CD4-positive, alpha-beta T cell treated with Interleukin-6 for 4 hours (primary cell): ENCODE measurements around the gene FAM111B.
"Not testable (repeated sequence)": the region's sequence is repeated elsewhere in the genome, so short reads cannot be mapped to it uniquely, and the experiment has no call there.

Experiments
- DNase-seq: peaks from one replicate; pipeline ENCODE4 v3.0.0-alpha.2; 2020; ENCODE audit warnings: mixed read lengths

The FAM111B gene

DNA sequence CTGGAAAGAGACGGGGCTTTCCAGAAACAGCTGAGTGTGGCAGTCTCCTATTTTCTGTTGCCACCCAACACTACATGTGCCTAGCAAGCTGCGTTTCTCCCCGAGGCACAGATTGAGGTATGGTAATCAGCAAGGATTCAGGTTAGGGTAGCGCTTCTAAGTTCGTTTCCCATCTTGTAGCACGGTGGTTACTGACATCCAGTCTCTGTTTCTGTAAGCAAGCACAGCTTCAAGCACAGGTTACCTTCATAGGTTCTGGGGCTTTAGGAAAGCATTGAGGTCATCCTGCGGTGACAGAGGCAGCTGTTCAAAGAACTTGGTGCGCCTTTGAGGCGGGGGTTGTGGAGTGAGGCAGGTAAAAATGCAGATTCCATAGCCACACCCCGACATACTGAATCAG is 684 bp downstream of the FAM111B start:
- not testable (repeated sequence) for DNase-seq

DNA sequence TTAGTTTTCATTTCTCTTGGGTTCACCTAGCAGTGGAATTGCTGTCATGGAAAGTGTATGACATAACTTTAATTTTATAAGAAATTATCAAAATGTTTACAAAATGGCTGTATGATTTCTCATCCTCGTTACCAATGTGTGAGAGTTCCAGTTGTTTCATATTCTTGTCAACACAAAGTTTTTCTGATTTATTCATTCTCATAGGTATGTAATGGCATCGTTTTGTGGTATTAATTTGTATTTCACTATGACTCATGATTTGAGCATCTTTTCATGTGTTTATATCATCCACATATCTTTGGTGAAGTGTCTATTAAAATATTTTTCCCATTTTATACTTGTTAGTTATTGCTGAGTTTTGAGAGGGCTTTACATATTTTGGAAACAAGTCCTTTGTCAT is 5.5 kb downstream of the FAM111B start:
- no peak for DNase-seq

DNA sequence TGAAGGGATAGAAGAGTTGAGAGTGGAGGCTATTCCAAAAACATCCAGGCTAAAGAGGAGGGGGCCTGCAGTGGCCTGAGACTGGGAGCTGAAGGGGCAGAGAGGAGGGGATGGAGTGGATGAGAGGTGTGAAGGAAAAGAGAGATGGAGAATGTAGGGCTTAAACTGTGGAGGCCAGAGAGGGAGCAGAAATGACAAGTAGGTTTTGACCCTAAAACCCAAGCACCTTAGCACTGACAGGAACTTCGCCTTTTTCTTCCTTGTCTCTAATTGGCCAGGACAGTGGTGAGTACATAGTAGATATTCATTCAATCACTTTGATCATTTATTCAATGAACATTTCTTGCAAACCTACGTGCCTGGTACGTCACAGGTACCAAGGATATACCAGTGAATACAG is 7.3 kb downstream of the FAM111B start:
- DNase-seq = no peak

DNA sequence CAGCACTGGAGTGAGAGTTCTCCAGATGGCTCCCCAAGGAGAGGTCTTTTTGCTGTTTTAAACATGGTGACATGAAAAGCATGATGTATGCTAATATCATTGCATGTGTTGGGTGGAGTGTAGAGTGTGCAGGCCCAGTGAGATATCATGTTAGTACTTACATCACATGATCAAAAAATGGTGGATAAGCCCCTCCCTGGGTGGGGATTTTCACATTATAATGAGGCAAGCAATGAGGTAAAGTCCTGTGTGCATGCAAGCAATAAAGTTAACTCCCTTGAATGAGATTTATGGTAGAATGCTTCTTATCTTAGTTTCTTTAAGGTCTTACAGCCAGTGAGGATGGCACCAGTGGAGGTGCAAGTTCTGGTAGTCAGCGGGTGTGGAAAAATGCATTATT is 8.5 kb downstream of the FAM111B start:
- no peak for DNase-seq

DNA sequence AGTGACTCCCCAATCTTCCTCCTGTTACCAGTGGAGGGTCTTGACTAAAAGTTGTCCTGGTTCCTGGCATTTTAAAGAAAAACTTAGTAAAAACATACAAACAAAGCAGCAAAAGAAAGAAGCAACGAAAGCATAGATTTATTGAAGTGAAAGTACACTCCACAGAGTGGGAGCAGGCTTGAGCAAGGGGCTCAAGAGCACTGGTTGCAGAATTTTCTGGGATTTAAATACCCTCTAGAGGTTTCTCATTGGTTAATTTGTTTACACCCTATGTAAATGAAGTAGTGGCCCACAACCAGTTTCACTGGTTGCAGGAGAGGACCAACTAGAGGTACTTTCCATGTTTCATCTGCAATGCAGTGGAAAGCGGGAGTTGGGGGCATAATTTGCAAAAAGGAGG is 10.7 kb downstream of the FAM111B start:
- DNase-seq = no peak

DNA sequence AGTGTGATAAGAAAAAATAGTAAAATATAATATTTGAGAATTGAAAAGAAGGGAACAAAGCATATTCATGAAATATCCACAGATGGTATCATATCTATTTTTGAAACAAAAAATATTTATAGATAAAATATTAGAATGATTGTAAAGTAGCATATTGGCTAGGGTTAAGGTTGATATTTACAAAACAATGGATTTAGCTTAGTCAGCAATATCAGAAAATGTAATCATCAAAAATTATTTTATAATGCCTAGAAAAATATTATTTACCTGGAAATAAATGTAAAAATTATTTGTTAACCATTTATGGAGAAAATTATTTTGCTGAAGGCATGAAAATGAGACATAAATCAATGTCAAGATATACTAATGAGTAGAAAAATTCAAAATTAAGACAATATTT is 12.8 kb downstream of the FAM111B start:
- DNase-seq = no peak

DNA sequence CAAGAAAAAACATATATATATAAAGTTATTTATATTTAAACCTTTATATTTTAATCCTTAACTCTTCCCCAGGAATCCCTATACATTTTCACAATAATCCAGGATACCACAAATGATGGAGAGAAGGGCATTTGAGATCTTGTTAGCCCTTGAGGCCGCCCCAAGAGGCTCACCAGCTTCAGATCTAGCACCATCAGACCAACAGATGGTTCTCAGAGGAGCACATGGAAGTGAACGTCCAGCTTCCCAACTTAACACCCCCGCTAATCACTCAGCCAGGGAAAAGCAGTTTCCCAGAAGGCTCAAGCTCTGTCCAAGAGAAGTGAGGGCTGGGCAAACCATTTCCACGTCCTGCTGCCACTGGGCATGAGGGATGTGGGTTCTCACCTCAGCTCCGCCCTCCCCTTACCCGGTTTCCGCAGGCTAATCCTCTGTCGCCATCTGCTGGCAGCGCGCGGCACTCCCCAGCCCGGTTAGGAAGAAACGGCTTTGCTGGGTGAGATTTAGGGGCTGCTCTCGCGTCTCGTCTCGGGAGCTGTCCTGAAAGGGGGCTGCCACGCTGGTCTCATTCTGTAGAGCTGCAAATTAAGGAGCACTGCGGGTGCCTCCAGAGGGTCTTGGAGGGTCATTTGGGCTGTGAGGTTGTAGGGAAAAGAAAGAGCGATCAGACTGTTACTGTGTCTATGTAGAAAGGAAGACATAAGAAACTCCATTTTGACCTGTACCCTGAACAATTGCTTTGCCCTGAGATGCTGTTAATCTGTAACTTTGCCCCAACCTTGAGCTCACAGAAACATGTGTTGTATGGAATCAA is 28.8 kb downstream of the FAM111B start:
- peak; percentile 91 for DNase-seq

DNA sequence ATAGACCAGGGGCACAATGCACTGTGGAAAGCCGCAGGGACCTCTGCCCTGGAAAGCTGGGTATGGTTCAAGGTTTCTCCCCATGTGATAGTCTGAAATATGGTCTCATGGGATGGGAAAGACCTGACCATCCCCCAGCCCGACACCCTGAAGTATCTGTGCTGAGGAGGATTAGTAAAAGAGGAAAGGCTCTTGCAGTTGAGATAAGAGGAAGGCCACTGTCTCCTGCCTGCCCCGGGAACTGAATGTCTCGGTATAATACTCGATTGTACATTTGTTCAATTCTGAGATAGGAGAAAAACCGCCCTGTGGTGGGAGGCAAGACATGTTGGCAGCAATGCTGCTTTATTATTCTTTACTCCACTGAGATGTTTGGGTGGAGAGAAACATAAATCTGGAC is 29.5 kb downstream of the FAM111B start:
- not testable (repeated sequence) for DNase-seq

DNA sequence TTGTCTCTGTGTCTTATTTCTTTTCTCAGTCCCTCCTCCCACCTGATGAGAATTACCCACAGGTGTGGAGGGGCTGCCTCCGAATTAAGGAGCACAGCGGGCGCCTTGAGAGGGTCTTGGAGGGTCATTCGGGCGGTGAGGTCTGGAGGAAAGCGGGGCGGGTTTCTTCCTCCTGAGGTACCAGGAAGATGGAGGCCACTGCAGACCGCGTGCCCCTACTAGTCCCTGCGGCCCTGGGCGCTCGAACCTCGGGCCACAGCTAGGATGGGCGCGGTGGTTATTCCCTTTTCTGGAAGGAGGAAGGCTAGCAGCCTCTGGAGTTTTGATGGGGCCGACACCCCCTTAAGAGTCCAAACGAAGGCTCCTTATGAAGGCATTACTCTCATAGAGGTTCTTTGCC is 30.2 kb downstream of the FAM111B start:
- DNase-seq = no peak

DNA sequence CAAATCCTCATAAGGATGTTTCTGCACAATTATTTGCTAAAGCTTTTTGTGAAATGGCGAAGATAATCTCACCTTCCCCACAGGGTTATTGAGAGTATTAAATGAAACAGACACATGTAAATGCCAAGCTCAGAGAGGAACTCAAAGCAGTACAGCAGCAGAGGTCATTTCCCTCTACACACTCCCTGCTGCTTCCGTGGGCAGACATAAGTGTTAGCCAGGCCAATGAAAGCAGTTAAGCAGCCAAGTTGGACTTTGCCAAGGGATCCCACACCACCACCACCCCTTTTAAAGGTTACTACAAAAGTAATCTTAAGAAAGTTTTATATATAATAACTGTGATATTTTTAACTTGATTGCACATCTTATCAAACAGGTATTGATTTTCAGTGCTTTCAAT is 31.6 kb downstream of the FAM111B start:
- no peak for DNase-seq

DNA sequence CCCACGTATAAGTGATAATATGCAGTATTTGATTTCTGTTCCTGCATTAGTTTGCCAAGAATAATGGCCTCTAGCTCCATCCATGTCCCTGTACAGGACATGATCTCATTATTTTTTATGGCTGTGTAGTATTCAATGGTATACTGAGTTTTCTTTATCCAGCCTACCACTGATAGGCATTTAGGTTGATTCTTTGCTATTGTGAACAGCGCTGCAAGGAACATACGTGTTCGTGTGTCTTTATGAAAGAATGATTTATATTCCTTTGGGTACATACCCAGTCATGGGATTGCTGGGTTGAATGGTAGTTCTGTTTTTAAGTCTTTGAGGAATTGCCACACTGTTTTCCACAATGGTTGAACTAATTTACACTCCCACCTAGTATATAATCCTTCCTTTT is 34.2 kb downstream of the FAM111B start:
- DNase-seq = no peak

DNA sequence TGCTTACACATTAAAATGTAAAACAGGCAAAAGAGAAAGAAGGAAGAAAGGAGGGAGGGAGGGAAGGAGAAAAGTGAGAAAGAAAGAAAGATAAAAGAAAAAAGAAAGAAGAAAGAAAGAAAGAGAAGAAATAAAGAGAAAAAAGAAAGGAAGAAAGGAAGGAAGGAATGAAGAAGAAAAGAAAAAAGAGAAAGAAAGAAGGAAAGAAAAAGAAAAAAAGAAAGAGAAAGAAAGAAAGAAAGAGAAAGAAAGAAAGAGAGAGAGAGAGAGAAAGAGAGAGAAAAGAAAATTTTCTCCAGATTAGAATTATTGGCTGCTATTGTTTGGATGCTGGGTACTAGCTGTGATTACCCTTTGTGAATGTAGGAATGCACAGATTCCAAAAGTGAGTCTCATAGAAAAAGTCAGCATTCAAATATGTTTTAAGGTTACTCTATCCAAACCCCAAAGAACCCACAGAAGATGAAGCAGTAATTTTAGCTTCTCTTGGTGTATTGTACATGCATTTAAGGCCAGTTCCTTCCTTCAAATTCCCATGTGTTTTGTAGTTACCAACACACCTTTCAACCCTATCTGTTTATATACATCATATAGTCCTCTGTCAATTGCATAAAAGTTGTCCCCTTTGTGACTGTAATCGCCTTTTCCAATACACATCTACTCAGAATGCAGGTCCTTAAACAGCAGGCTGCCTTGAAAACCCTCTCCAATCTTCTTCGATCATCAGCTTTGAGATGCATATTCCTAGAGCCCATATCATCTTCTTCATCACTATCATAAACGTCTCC is 34.8 kb downstream of the FAM111B start:
- DNase-seq = no peak

DNA sequence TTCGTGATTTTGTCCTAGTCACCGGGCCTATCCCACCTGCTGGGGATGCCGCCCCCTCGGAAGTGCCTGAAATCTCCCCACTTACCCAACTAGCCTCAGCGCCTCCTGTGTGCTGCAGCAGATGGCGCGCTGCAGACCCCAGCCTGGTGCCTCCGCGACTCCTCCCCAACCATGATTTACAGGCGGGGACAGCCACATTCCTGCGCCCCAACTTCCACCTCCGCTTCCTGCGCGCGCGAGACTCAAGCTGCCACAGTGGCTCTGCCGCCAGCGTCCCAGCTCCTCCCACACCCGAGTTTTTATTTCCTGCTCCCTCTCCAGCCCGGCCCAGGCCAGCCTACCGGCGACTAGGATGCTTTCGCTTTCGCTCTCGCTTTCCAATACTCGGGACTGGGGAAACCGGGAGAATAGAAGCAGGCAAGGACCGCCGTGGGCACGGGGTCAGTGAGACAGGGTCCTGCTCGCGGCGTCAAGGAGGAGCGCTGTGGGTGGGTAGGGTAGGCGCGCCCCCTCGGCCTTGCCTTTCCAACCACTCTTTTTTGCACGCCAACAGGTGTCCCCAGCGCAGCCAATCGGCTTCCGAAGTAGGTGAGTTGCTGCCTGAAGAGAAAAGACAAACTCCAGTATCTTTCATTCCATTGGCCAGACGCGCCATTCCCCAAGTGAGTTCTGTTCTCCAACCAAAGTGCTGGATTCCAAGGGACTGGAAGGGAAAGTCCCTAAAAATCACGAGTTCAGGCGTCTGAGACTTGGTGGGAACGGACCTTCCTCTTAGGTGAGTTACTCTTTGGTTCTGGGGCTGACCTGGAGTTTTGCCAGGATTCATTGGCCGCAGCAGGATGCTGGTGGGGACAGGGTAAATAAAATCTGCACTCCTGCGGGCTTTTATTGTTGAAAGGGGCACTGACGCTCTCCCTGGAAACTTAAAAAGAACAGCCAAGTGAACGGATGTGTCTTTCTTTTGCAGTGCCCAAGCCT is 35.8 kb downstream of the FAM111B start, which contains the start of gene FAM111A:
FAM111A (plus strand) TSS at position 327 of the 978 bp plus-strand sequence. CDS start 6,017 bp downstream, outside the sequence.
- peak; percentile 92 for DNase-seq

DNA sequence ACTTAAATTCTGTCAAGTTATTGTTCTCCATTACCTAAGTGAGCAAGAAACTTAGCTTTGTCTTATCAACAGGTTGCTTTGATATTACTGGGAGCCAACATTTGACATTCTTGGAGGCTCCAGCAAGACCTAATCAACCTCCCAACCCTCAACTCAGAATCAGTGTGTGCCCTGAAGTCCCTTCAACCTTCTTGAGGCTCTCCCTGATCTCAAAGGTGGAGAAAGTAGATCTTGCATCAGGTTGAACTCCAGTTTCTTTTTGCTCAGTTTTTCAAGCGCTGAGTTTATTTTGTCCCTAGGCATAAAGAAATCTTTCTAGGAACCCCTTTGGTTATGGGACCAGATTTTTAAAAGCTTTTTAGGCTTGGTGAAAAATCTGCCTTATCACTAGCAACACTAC is 37.1 kb downstream of the FAM111B start:
- no peak for DNase-seq

DNA sequence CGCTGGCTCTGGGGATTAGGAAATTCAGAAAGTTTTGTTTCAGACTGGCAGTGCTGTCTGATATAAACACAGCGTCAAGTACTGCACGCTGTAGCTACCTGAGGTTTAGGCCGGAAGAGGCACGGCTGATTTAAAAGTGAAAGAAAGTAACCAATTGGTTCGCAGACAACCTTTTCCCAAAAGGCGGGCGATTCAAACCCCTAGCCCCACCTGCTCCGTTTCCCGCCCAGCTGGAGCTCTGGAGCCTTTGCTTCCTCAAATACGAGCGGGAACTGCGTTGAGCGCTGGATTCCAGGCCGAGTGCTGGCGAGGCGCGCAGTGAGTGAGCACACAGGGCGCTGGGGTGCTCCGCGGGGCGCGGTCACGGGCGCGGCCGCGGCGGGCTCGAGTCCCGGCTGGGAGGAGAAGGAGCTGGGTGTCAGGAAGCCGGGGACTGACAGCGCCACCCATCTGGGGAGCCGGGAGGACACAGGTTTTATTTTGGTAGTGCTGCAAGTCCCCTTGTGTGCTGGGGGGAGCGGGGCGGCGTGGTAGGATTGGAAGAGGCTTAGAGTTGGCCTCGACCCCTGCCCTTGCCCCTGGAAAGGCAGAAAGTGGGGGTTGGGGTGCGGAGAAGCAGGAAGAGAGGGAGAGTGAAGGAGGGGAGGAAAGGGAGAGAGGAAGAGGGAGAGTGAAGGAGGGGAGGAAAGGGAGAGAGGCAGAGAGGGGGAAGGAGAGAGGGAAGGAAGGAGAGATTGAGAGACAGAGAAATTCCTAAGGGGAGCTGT is 37.7 kb downstream of the FAM111B start:
- DNase-seq = peak; percentile 78

DNA sequence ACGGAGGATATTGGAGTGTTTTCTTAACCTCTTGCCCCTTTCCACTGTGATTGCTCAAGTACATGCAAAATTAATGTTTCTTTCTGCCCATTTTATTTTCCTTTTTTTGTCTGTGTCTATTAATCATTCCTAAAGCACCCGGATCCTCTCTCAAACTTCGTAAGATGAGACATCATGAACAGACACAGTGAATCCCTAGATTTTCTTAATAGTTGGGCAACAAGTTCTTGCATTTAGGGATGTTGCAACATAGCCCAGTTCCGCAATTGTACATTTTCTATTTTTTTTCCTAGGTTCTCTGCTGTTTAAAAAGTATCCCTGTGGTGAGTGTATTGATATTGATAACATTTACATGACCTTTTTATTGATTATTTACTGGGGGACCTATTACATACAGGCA is 38.5 kb downstream of the FAM111B start:
- DNase-seq = no peak

DNA sequence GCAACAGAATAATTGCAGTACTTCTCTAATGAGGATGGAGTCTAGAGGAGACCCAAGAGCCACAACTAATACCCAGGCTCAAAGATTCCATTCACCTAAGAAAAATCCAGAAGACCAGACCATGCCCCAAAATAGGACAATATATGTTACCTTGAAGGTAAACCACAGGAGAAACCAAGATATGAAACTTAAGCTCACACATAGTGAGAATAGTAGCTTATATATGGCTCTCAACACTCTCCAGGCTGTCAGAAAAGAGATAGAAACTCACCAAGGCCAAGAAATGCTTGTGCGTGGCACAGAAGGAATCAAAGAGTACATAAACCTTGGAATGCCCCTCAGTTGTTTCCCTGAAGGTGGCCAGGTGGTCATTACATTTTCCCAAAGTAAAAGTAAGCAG is 44.7 kb downstream of the FAM111B start:
- no peak for DNase-seq

DNA sequence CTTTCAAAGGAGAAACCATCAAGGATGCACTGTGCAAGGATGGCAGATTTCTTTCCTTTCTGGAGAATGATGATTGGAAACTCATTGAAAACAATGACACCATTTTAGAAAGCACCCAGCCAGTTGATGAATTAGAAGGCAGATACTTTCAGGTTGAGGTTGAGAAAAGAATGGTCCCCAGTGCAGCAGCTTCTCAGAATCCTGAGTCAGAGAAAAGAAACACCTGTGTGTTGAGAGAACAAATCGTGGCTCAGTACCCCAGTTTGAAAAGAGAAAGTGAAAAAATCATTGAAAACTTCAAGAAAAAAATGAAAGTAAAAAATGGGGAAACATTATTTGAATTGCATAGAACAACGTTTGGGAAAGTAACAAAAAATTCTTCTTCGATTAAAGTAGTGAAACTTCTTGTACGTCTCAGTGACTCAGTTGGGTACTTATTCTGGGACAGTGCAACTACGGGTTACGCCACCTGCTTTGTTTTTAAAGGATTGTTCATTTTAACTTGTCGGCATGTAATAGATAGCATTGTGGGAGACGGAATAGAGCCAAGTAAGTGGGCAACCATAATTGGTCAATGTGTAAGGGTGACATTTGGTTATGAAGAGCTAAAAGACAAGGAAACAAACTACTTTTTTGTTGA is 45.4 kb downstream of the FAM111B start:
- DNase-seq = no peak

DNA sequence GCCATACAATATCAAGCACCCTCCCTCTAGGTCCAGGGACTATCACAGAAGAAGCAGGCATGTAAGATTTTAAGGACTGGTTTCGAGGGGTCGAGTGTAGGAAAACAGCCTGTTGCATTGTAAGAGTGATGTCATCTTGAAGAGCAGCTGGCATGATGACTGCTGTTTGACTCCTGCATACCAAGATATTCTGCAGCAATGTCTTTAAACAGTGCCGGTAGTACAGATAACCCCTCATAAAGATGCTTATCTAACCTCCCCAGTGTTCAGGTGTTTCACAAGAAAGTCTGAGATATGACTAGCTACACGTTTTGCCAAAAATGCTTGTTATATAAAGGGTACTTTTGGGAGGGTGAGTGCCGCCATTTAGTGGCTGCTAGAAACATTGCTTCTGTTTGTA is 47.6 kb downstream of the FAM111B start:
- DNase-seq = no peak

DNA sequence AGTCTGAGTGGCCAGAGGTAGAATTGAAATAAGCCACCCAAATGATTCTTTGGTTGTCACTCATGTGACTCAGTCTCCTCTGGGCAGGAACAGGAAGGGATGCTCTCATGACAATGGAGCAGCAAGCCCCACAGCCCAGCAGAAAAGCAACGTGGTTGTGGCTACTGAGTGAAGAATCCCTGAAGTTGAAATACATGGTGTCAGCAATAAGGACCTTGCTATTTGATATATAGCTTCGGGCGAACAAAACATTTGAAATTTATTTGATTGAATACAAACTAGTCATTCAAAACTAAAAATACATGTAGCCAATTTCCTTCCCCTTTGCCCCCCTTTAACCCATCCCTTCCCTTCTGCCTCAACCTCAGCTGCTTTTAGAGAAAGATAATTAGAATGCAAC is 50.4 kb downstream of the FAM111B start:
- DNase-seq = no peak

DNA sequence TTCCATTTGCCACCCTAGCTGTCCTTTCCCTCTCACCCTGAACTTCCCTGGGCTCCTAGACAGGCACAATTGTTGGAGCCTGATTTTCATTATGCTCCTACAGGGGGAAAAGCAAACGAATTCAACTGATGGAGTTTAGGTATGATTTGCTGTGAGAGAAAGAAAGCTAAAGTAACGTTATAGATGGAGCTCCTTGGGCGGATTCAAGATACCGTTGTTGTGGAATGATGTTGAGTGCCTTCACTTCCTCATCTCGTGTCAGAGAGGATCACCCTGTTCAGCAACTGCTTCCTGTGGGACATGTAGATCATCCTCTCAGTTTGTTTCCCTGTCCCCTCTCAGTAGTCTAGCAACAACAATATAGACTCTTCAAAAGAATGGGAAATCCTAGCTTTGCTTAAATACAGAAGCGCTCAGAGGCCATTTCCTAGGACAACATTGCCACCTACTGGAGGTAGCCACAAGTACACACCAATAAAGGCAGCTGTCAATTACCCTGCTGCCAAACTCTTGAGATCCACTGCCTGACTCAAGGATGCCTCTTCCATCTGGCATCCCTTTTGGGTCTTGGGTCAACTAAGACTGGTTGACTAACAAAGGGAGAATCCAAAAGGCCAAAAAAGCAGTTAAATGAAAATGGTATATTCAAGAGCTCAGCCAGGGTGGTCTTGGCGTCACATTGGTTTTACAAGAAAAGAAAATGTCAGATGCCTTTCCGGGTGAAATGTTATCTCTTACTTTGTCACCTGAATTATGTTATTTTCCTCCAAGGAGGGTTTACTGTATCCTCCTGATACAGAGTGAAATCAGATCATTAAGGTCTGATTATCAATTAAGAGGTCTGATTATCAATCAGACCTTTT is 51.4 kb downstream of the FAM111B start:
- peak; percentile 72 for DNase-seq
